GM18907 (cell line): ENCODE measurements around the gene NPDC1.

Experiments used
- ATAC-seq: cut with Tn5 transposase; IDR thresholded peaks from one replicate; pipeline ENCODE4 v1.9.1; 2021; ENCODE audit warnings: mild to moderate bottlenecking, moderate library complexity; ENCODE audit not compliant: unreplicated experiment

NPDC1 gene

DNA sequence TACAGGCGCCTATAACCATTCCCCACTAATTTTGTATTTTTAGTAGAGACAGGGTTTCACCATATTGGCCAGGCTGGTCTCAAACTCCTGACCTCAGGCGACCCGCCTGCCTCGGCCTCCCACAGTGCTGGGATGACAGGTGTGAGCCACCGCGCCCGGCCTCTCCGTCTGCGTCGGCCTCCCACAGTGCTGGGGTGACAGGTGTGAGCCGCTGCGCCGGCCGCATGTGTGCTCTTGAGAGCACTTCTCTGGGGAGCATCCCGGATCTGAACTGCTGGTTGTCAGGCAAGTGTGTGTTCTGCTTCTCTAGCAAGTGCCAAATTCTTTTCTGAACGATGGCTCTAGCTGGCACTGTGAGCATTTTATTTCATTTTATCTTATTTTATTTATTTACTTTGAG, 11.6 kb upstream of the NPDC1 start:
- ATAC-seq = no peak

DNA sequence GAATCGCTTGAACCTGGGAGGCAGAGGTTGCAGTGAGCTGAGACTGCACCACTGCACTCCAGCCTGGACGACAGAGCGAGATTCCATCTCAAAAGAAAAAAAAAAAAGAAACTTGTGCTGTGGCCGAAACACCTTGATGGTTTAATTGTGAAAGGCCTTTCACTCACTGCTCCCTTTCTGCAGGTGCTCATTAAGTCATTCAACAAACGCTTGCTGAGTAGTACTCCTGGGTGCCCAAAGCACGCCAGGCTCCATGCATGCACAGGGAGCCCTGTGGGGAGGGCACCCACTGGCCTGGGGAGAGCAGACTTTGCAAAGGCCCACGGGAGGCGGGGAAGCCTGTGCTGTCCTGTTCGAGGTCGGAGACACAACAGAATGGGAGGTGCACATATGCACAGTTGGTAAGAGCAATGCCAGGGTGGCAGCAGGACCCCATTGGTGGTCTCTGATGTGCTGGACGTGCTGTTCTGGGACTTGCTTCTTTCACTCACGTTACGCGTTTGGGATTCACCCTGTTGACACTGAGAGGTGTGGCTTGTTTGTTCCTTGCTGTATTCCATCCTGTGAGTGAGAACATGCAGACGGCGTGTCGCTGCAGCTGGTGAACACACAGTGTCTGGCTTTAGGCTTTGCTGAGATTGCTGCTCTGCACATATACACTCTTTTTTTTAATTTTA, 10.9 kb upstream of the NPDC1 start:
- ATAC-seq = no peak

DNA sequence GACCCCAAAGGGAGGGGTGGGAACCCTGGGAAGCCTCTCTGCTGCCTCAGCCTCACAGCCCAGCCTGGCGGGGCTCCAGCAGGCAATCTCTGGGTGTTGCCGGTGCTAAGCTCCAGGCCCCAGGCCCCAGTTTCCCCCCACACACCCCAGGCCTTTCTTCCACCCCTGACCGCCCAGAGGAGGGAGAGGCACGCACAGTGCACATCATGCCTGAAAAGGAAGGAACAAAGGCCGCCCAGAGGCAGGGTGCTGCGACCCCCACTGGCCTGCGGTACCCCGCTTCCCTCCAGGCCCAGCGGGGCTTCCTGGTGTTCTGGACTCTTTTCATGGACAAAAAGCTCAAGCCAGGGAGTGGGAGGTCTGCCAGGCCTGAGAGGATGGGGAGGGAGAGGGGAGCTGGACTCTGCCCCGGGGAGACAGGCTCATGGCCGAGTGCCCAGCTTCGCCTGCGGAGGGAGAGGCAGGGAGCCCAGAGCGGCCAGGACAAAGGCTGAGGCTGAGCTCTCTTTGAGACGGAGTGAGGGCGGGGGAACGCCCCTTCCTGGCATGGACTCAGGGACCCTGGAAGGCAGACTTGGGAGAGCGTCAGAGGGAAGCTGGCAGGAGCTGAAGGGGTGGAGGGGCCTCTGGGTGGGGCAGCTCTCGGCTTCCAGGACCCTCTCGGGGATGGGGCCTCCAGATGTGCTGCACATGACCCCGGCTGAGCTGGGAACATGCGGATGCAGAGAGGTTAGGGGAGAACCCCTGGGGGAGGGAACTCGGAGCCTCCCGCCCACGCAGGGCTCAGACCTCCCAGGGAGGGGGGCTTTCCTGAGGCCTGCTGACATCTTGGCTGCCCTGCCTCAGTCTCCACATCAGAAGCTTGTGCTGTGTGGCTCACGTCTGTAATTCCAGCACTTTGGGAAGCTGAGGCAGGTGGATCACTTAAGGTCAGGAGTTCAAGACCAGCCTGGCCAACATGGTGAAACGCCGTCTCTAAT, 9.7 kb upstream of the NPDC1 start:
- ATAC-seq = no peak

DNA sequence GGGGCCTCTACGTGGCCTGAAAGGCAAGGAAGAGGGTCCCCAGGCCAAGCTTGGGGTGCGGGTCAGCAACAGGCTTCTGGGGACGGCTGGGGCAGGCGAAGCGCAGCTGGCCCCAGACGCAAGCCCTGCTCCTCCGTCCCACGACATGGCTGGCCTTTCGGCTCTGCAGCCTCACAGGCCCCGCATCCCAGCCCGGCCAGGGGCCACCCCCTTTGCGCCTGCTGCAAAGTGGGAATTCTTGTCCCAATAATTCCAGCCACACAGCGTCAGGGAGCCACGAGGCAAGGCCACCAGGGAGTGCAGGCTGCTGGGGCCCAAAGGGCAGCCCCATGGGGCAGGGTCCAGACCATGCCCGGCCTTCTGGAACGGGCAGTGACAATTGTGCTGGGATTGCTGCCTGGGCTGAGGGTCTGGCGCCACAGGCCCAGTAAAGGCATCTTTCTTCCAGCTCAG, 9.0 kb upstream of the NPDC1 start:
- no peak for ATAC-seq

DNA sequence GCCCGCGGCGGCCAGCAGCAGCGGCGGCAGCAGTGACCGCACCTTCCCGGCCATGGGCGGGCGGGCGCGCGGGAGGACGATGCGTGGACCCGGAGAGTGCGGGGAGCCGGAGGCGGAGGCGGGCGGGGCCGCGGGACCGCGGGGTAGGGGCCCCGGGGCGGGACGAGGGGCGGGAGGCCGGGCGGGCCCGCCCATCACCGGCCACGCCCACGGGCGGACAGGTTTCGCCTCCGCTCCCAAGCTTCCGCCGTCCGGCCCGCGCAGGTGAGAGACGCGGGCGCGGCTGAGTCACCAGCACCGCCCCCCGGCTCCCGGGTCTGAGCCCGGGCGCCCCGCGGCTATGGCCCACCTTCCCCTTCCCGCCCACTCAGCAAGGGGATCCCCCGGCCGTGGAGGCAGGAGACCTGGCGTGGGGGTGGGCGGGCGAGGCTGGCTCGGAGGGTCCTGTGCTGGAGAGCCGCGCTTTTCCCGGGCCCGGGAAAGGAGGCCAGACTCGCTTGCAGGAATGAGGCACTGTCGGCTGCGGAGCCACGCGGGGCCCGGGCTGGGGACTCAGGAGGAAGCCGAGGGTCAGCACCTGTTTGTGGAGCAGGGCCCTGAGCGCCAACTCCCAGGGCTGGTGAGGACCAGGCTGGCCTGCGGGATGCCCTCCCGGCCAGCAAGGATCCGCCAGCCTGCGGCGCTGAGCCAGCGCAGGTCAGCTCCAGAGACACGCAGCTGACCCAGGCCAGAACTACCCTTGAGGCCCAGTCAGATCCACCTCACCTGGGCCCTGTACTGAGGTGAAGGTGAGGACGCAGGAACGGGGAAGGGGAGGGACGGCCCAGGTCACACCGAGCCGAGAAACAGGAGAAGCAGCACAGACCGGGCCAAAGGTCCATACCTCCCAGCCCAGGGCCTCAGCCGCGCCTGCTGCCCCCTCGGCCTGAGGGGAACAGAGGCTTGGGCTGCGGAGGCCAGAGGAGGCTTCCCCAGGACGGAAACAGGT, 8.3 kb upstream of the NPDC1 start, which contains the start of gene ENTPD2:
Gene ENTPD2 (minus strand): TSS at position 118 of the 988 bp plus-strand sequence. CDS start 64 bp downstream, at position 54.
- no peak for ATAC-seq

DNA sequence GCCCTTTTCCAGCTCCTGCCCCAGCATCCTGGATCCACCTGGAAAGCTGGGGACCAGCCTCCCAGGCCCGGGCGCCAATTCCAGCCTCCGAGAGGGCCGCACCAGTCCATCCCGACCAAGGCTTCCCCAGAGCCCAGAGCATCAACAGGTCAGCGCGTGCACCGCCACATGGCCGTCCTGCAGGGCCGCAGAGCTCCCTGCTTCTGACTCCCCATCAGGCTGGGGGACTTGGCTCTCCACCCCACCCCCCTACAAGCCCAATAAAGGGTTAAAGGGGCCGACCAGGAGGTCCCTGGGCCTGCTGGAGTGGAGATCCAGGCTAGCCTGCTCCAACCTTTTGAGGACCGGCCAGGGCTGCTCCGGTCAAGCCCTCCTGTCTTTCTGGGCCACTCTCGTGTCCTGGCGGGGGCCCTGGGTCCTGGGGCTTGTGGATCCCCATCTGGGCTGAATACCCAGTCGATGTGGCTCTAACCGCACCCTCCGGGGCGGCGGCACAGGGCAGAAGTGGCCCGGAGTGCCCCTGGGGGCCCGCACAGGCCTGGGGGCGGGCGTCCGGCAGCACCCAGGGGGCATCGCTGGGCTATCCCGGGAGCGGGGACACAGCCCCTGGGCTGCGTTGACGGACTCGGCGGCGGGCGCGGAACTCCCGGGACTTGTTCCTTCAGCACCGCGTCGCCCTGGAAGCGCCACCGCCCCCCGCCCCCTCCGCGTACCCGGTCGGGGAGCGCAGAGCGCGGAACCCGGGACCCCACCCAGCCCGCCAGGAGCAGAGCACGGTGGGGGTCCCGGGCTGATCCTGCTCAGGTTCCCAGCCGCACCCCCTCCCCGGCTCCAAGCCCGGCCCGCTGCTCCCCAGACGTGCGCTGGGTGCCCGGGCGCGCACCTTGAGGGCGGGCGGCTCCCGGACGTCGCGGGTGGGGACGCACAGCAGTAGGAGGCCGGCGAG, 7.3 kb upstream of the NPDC1 start:
- ATAC-seq = no peak

DNA sequence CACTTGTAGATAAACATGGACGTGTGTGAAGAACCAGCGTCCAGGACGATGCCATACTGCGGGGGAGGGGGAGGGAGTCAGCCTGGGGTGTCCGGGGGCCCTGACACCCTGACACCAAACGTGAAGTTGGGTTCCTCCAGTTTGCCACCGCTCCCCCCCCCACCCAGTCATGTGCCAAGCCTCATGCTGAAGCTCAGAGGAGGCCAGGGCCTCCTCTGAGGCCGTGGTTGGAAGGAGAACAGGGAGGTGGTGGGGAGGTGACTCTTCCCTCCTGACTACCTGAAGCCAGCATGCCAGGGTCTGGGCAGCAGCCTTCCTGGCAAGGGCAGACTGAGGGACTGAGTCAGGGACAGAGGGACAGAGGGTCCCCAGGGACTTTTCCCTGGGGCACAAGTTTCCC, 6.3 kb upstream of the NPDC1 start:
- ATAC-seq = no peak

DNA sequence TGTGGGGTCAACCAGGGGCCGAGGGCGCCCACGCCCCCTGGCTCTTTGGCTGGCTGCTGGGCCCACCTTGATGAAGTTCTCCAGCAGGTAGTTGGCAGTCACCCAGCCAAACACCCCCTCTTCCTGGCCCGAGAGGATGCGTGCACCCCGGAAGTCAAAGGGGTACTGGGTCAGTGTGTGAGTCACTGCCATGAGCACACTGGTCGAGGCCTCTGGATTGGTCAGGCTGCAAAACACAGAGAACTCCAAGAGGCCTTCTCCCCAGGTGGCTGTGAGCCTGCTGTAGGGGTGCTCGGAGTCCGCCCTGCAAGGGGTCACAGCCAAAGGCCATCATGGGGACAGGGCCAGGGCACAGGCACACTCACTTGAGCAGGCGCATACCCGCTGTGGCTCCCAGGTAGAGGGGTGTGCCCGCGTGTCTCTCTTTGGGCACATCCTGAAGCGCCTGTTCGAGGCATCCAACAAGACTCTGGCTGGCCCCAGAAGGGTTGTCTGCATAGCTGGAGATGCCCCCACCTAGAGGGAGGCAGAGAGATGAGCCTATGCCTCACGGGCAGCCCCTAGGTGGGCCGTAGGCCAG, 5.3 kb upstream of the NPDC1 start:
- no peak for ATAC-seq

DNA sequence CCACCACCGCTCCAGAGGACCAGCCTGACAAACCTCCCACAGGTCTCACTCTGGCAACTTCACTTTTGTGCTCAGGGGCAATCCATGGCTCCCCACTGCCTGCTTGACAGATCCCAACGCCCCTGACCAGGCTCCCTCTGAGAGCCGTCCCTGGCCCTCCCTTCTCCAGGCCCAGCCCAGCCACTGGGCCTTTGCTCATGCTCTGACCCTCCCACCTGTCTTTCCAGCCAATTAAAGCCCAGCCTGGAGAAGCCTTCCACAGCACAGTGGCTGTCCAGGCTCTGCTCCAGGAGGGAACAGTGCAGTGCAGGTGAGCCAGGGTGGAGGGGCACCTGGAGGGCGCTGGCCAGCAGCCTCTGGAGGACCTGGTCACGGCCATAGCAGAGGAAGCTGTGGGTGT, 4.6 kb upstream of the NPDC1 start:
- no peak for ATAC-seq

DNA sequence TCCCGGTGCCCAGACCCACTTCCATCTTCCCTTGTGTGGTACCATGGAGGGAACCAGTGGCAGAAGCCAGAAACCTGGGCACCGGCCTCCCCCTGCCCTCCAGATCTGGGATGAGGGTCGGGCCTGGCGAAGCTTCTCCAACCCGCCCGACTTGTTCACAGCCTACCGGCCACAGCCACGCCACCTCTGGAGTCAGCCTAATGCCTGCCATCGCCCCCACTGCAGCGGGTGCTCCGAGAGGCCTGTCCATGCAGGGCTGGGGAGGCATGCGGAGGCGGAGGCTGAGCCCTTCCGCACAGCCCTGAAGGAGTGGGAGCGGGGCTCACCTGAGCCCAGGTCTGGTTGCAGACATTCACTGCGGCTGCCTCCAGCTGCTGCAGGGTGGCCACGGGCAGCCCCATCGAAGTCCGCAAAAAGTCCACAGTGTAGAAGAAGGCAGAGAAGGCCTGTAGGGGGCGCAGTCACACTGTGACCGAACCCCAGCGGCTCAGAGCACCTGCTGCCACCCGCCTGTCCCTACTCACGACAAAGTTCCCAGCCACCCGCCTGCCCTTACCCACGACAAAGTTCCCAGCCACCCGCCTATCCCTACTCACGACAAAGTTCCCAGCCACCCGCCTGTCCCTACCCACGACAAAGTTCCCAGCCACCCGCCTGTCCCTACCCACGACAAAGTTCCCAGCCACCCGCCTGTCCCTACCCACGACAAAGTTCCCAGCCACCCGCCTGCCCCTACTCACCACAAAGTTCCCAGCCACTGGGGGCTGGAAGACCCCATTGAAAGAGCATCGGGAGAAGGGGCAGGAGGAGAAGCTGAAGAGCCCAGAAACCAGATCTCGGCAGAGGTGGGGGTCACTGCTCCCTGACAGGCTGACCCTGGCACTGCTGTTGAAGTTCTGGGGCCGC, 3.8 kb upstream of the NPDC1 start:
- ATAC-seq = no peak

DNA sequence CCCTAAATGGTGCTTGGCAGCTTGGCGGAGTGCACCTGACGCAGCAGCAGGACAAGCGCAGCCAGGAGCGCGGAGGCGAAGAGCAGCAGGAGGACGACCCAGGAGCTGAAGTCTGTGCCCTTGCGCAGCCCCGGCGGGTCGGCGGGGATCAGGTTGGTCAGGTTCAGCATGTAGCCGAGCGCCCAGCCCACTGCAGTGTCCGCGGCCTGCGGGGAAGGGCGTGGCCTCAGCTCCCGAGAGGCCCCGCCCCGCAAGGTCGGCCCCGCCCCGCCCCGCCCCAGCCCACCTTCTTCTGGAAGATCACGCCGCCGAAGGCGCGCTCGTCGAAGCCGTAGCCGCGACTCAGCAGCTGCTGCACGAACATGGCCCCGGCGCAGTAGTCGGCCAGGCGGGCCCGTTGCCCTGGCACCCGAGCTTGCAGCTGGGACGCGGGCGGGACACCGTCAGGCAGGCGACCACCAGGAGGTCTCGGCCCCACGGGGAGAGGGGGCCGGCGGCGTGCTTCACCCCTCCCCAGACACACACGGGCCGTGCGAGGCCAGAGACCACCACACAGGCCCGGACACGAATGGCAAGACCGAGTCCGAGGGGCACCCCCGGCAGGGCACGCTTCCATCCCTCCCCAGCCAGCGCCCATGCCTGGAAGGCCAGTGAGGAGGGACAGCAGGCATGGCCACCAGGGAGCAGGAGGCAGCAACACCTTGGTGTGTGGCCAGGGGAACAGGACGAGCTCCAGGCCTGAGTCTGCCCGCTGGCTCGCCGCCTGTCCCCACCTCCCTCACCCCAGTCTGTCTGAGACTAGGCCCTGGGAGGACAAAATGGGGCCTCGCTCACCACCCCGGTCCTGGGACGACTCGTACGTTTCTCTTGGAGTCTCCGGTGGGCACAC, 2.9 kb upstream of the NPDC1 start:
- no peak for ATAC-seq

DNA sequence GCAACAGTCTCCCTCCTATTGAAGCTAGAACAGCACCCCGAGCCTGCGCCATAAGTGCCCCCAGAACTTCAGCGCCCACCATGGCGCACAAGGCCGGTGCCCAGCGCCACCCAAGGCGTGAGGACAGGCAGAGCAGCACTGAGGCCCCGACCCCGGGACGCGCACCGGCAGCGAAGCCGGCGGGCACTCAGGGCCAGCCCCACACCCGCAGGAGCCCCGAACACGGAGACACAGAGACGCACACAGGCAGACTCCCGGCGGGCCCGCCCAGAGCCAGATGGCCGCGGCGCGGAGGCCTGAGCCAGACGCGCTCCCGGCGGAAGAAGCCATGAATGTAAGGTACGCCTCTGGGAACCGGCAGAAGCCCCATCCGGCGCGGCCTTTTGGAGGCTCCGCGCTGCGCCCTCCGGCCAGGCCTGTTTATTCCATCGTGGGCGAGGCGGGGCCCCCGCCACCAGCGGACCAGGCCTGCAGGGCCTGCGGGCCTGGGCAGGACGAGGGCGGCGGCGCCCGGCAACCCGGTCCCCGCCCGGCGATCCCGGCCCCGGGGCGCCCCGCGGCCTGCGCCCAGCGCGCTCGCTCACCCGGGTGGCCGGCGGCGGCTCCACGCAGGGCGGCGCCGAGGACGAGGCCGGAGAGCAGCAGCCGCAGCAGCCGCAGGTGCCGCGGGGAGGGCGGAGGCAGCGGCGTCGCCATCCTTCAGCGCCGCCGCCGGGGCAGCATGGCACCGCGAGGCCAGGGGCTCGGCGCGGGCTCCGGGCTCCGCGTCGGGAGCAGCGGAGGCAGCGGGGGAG, 486 bp downstream of the NPDC1 start:
- no peak for ATAC-seq

DNA sequence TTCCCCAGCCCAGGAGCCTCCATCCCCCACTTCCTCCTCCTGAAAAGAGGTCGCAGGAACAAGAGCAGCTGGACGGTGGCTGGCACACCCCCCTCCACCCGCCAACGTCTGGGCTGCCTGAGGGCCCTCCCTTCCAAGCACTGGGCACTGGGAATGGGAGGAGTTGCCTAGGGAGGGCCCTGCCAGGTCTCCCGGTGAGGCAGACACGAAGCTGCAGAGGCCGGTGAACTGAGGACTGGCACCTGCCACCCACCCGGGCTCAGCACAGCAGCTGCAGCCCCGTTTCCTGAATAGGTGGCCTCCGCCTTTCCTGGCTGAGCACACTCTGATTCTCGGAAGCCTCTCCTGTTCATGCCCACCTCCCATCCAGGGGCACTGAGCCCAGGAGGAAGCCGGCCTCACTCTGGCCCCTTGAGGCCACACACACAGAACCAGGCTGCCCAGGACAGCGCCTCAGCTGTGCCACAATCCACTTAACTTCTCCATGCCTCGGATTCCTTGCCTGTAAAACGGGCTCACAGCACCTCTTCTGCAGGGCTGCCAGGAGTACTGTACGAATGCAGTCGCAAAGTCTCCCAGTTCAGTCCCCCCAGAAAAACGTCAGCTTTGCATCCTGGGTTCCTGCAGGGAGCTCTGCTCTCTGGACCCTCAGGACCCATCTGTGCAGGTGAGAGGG, 1.3 kb downstream of the NPDC1 start:
- no peak for ATAC-seq

DNA sequence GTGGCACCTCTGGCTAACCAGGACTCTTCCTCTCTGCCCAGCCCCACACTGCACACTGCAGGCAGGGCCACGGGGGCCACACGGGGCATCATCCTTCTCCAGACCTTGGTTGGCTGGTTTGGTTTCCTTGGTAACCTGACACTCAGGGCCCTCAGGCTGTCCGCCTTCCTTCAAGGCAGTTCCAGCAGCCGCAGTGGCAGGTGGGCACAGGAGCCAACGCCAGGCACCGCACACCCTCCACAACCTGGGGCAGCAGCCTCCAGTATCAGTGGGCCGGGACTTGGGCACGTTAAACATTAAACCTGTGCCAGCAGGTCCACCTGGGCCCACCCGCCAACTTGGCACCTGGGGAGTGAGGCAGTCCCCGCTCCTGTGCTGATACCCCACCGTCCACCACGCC, 1.9 kb downstream of the NPDC1 start:
- ATAC-seq = no peak

DNA sequence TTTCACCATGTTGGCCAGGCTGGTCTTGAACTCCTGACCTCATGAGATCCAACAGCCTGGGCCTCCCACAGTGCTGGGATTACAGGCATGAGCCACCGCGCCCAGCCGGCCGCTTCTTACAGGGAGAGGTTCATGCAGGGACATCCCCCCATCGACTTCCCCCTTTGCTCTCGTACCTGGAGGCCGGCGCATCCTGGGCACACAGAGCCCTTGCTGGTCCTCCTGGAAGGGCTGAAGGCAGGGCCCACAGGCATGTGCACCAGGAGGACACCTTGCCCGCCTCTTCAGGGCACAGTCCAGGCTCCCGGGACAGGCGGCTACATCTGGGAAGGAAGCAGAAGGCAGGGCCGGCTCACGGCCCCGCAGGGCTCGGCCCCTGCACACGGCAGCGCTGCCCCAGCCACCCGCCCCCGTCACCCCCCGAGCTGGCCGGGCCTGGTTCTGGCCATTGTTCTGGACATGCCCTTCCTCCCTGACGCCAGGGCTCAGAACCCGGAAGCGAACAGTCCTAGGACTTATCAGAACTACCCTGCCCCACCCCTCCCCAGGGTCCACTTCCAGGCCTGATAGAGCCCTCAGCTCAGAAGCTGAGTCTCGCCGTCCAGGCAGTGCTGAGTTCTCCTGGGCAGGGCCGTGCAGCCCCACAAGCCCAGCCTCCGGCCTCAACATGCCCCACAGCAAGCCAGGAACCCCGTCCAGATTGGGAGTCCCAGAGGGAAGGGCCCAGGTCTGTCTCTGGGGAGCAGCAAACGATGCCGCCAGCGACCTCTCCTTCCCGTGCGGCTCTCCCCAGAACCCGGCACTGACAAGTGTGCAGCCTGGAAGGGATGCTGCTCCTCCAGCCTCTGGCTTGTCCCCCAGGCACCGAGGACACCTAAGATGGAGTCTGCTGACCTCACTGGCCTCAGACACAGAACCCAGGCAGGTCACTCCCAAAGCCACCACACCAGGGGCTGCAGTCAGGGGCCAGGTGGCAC, 2.9 kb downstream of the NPDC1 start:
- no peak for ATAC-seq
